HG03196 (cell line): ENCODE measurements around the gene NAIF1.

Experiments
- ATAC-seq: cut with Tn5 transposase; IDR thresholded peaks from one replicate; pipeline ENCODE4 v1.9.1; 2021; ENCODE audit not compliant: unreplicated experiment

The NAIF1 gene

DNA sequence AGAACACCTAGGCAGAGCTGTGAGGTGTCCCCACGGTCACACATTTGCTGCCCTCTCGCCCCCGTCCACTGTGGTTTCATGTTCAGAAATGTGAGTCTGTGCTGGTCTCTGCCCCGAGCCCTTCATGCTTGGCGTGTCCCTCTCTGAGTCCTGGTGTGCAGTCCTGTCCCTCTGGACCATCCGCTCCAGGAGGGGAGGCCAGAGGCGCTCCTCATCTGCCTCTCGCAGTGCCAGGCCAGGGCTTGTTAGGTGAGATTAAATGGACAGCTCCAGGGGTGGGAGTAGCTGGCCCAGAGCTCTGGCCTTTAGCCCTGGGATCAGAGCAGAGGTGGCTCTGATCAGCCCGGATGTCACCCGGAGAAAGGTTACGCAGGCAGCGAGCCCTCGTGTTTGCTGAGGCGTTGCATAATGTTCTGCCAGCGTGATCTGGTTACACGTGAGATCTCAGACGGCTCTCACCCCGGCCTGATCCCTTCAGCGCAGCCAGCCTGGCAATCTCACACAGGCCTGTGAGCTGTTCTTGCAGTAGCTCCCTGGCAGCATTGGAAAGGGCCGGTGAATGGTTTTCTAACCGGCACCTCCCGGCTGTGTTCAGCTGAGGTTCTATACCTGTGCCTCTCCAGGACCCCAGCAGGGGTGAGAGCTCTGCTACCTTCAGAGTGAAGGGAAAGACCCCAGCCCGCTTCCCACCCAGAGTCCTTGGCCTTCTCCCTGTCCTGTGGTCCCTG lies 35.9 kb upstream of the NAIF1 start:
- ATAC-seq, result no peak

DNA sequence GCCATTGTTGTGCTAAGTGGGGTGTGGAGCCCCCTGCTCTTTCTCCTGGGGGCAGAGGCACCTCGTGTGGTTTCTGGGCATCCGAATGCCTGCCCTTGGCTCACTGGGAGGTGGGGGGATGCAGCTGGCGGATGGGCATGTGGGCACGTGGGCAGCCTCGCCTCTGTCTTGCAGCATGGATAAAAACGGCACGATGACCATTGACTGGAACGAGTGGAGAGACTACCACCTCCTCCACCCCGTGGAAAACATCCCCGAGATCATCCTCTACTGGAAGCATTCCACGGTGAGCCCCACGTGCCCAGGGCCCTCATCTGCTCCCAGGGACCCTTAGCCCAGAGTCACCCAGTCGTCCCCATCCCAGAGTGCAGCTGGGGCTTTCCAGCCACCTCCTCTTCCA lies 35.1 kb upstream of the NAIF1 start:
- no peak for ATAC-seq

DNA sequence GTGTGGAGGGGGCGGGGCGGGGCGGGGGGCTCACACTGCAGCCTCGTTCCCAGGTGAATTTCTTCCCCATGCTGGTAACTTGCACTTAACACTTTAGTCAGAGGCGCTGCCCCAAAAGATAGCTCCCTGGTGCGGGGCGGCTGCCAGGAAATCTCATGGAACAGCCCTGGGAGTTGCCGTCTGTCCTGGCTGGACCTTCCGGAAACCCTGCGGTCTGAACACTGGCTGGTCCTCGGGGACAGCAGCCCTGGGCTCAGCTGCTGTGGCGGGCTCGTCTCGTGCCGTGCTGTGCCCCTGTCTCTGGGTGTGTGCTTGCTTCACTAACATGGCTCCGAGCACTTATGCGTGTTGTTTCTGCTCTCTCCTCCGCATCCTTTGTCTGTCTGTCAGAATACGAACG lies 34.6 kb upstream of the NAIF1 start:
- no peak for ATAC-seq

DNA sequence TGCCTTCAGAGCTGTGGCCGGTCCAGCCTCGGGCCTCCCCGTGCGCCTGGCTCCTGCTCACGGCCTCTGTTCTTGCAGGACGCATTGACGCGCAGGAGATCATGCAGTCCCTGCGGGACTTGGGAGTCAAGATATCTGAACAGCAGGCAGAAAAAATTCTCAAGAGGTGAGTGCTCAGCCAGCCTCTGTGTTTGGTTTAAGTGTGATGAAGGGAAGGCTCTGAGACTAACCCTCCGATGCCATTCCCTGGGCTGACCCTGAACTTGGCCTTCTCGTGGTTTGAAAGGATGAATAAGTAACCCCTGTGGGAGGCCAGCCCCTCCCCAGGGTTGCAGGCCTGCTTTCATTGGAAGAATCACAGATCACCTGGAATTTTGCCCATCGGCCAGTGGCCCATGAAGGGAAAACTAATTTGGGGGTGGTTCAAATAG lies 34.1 kb upstream of the NAIF1 start:
- no peak for ATAC-seq

DNA sequence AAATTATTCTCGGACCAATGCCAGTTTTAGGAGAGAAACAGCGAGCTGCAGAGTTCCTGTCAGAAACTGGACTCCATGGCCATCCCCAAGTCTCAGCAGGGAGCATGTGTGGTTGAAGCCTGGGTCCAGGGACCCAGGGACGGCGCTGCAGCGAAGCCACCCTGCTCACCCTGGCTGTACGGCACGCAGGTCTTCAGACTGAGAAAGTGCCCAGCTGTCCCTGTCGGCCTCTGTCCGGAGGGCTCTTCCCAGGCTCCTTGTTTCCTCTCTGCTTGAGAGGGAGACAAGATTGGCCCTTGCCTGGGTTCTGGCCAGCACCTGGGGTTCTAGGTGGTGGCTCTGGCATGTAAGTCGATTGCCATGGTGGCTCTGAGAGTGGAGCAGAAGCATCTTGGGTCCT lies 33.5 kb upstream of the NAIF1 start:
- no peak for ATAC-seq

DNA sequence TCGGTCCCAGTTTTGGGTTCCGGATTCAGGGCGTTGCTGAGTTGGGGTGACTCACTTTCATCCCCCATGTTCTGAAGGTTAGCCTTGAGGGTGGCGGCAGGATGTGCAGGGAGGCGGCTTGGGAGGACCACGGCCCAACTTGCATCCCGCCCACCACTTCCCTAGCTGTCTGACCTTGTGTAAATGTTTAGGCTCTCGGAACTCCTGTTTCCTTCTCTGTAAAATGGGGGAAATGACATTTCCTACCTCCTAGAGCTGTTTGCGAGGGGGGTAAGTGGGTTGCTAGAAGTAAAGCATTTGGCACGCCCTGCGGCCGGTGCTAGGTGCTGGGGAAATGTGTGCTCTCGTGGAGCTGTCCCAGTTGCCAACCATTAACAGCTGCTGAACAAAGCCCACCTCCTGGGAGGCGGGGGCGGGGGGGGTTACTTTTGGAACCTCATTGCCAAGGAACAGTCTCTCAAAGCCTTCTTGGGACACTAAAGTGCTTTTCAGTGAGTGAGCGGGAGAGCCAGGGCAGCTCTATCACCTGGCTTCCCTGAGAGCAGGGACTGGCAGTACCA lies 32.9 kb upstream of the NAIF1 start:
- ATAC-seq, result no peak

DNA sequence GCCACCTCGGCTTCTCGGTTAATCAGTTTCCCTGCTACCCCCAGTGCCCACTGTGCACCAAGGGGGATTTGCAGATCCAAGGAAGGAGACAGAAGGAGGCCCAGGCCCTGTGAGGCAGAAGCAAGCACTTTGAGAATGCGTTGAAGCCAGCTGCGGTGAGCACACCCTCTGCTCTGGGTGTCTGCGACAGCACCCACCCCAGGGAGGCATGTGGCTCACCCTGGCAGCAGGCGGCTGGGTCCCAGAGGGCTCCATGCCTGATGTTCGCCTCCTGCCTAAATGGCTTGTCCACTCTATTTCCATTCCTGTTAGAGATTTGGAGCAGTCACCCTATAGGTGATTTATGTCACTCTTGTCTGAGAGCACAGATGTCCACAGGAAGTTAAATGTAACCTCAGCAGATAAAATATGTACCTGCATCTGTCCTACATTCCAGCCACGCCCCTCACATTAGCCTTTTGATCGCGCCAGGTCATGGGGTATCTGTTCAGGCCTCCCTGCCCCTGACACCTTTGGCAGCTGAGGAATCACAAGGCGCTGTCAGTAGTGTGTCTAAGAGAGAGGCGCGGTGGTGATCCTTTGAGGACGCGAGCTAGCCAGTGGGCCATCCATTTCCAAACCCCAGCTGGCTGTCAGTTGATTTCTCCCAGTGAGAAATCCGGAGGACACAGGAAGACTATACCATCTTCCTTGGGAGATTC lies 32.3 kb upstream of the NAIF1 start:
- ATAC-seq, result no peak

DNA sequence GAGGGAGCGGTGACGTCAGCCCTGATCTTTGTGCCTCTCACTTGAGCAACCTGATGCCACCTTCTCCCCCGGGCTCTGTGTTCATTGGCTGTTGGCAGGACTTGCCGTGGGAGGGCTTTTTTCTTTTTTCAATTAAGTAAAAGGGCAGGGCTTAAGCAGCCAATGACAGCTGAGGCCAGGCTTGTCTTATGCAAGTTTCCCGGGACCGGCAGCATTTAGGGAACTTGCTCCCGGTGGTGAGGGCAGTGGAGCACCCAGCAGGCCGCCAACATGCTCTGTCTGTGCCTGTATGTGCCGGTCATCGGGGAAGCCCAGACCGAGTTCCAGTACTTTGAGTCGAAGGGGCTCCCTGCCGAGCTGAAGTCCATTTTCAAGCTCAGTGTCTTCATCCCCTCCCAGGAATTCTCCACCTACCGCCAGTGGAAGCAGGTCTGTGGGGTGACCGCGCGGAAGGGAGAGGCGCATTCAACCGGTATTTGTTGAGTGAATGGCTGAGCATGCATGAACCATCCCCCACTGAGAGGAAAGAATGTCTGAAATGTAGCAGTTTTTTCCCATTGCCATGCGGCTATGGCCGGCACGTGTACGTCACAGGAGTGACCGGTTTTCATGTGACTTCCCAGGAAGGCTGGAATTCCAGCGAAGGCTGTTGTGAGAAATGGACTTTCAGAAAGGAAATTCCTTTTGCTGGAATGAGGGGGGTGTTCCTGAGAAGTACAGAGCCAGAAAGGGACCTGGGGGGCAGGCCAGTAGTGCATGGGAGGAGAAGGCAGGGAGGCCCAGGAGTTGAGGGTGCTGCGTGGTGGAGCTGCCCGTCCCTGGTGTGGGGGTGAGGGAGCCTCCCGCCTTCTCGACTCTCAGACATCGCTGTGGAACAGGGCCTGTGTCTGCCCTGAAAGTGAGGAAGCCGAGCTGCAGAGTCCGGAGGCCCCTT lies 31.4 kb upstream of the NAIF1 start:
- no peak for ATAC-seq

DNA sequence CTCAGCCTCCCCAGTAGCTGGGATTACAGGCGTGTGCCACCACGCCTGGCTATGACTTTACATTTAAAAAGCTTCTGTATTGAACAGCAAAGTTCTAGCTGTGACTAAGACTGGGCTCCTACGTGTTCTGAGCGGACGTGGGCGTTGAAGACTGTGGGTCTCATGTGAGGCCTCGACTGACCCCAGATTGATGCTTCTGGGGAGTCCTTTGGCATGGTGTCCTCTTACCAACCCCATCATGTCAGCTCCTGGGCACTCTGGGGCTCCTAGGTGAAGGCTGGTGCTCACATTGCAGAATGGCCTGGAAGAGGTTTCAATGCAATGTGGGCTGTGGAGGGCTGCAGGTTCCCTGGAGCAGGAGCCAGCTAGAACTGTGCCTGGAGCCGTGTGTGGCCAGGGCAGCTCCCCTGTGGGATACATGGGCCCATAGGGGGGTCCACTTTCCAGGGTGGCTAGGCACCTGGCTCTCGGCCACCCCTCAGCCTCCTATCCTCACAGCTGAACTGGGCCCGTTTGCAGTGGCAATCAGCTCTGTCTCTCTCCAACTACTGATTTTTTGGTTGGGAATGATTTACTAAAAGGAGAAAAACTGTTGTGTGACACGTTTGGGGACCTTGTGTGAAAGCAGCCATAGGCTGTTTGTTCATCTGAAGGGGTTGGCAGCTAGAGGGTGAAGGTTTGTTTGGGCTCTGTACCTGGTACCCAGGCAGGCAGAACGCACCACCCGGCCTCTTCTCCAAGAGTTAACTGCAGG lies 30.6 kb upstream of the NAIF1 start:
- no peak for ATAC-seq

DNA sequence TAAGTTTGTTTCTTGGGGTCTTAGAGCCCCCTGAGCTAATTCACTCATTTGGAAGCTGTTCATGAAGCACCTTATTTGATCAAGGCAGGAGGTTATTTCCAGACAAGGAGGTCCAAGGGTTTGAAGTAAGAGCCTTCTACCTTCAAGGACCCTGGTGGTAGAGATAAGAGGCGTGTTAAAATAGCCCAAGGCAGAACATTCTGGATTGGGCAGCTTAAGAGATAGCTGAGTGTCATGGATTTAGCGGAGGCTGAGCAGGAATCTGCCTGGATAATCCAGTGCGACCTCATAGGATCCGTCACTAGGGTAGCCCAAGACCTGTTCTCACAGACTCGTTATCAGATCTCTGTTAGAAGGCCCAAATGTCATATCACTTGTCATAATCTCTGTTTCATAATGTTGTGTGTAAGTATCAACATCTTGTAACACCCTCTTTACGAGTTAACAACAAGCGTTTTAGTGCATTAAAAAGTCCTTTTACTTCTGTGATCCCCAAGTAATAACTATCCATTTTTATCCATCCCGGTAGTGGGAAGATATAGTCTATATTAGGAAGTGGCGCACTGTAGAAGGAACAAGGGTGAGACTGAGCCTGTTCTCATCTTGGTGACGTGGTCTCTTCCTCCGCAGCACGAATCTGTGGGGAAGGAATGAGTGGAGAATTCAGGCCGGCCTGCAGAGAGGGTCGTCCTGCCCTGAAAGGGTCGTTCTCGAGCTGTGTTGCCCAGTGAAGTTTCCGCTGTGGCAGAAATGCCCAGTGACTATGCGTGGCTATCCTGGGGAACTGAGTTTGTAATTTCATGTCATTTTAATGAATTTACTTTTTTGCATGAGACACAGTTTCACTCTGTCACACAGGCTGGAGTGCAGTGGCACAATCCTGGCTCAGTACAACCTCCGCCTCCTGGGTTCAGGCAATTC lies 29.8 kb upstream of the NAIF1 start:
- ATAC-seq, result no peak

DNA sequence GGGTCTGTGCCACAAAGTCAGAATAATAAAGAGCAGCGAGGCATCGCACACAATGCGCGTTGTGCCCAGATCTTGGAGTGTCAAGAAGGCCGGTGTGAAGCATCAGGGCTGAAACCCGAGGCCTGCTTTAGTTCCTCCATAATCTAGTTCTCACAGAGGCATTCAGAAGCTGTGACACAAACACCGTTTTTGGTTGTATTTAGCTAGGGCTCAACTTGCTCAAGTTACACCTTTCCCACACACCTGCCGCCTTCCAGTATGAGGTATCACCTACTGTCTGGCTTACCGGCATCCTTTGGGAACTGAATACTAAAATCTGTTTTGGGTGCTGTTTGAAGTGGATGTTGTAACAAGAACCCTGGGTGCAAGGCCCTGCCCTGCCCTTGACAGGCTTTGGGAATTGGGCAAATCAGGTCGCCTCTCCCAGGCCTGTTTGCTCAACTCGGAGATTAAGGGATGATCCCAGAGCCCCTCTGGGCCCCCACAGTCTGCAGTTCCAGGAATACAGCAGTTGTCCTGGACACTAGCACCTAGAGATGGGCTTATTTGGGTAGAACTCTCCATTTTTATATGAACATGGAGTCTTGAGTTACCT lies 27.9 kb upstream of the NAIF1 start:
- ATAC-seq, result no peak

DNA sequence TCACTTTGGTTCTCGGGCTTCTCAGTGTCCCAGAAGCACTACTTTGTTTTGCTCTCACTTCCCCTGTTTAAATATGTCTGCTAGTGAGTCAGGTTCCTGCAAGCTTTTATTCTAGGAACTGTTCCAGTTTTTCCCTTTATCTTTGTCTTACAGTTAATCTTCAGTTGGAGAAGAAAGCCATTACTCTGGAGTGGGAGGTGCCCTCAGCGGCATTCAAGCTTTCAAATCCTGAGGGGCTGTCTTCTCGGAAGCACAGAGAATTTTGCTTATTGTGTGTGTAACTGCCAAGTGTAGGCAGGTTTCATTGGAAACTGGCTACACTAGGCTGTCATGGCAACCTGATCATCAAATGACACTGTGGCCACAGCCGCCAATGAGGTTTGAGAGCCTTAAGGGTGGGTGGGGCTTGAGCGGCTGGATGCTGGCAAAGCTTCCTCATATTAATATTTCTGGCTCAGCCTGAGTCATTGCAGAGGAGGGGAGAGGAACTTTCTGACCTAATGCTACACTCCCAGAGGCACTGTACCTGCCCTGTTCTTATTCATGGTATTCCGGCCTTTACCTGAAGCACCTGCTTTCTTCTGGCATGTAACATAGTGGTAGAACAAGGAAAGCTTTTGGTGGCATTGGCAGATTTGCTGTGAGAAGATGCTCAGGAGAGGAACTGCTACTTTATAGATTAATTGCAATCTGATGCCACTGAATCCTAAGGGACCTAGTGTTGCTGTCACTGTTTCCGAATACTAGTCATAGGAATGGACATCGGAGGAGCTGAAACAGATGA lies 27.2 kb upstream of the NAIF1 start:
- ATAC-seq, result peak; percentile 78

DNA sequence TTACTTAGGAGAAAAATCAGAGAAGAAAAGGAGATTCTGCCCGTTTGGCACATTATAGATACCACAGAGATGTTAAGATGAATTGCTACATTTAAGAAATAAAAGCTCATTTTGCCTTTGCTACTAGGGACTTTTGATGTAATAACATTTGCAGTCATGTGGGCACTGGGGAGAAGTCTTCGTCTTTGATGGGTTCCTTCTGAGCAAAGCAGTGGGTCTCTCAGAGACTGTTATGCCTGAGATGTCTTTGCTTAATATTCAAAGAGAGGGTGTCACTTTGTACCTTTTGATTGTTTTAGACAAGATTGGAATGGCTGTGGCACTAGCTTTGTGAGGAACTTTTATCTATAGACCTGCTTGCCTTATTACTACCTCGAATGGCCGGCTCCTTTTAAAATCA lies 25.9 kb upstream of the NAIF1 start:
- no peak for ATAC-seq

DNA sequence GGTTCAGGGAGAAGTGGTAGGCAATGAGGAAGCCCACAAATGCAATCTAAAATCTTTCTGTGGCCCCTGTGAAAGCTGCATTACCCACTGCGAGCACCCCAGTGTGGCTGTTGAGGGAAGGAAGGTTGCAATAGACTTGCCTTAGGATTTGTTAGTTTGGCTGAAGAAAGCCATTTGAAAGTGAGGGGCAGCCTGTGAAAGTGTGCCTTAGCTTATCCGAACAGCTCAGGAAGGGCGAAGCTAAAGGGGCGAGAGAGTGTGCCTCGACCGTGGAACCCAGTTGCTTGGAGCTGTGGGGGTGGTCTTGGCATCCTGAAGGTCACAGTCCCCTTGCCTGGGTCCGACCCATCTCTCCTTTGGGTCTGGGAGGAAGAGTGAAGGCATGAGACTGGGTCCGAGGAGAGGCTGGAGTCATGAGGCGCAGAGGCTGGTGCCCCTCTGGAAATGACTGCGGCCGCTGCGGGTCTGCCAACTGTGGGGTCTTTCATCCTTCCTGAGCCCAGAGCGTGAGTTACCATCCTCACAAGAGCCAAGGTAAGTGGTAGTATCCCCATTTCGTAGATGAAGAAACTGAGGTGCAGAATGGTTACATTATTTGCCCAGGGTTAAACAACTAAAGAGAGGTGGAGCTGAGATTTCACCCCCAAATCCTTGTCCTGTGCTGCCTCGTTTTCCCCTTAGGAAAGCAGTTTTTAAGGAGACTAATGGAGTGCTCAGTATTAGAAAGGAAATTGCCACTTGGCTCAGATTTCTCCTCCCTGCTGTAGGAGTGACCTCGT lies 25.3 kb upstream of the NAIF1 start:
- no peak for ATAC-seq

DNA sequence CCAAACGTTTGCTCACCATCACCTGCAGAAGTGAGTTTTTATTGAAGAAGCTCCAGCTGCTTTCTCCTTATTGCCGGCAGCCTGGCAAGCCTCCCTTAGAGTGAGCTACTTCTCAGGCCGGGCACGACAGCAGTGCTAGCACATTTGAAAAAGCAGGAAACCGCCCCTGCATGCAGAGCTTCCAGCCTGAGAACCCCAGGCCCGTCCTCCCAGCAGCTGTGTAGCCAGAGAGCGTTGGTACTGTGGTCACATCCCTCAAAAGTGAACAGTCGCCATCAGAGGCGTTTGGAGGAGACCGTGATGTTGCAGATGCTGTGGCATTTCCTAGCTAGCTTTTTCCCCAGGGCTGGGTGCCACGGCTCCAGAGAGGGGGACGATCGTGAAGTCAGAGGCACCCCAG lies 24.5 kb upstream of the NAIF1 start:
- ATAC-seq, result no peak

DNA sequence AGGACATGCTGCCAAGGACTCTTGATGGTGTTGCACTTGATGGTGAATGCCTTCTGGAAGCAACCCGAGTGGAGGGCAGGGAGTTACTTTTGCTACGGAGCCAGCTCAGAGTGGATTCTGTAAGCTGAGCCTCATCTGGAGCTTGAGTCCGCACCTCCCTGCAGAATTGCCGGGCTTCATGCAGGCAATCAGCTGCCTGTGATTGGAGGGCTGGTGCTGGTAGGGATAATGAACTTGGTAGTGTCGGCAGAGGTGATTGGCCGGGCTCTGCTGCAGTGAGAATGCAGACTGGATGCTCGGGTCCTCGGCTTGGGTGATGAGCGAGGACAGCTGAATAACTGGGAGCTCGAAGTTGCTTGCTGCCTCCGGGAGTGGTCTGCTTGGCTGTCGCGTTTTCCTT lies 24.0 kb upstream of the NAIF1 start:
- no peak for ATAC-seq

DNA sequence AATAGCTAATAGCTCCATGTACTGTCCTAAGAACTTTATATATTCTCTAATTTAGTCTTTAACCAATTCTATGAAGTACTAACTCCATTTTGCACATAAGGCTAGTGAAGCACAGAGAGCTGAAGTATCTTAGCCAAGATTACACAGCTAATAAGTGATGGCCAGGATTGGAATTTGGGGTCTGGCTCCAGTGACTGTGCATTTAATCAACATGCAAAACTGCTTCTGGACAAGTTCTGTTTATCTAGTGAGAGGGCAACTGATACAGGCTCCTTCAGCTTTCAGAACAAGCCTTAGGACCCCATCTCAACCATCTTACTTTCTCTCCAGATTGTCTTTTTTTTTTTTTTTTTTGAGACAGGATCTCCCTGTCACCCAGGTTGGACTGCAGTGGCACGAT lies 22.2 kb upstream of the NAIF1 start:
- no peak for ATAC-seq
